ENCODE data around the gene AMN1.
"Not testable (repeated sequence)": the region's sequence is repeated elsewhere in the genome, so short reads cannot be mapped to it uniquely, and the experiment has no call there.

The AMN1 gene

GRCh38 chr12:31672521-31672920 is 56.3 kb downstream of the AMN1 start:
- FAIRE-seq, result no peak

- not testable (repeated sequence) for FAIRE-seq
Observed at GRCh38 chr12:31669582-31669981, 59.2 kb downstream of the AMN1 start.

GRCh38 chr12:31669020-31669419 is 59.8 kb downstream of the AMN1 start:
- no peak for FAIRE-seq

- FAIRE-seq, result no peak
Observed at GRCh38 chr12:31664038-31664437, 64.8 kb downstream of the AMN1 start.

GRCh38 chr12:31663576-31663975 is 65.2 kb downstream of the AMN1 start:
- no peak for FAIRE-seq

GRCh38 chr12:31662176-31662849 is 66.5 kb downstream of the AMN1 start:
- no peak for FAIRE-seq

GRCh38 chr12:31659087-31659942 is 69.5 kb downstream of the AMN1 start, which contains the start of gene ETFBKMT:
Gene ETFBKMT, plus strand, starts transcription at chr12:31659688. Its CDS starts 2,266 bp downstream, at chr12:31661954.
- peak; percentile 41 for FAIRE-seq

GRCh38 chr12:31658471-31659086 is 70.2 kb downstream of the AMN1 start:
- FAIRE-seq, result no peak

- no peak for FAIRE-seq
Observed at GRCh38 chr12:31655792-31656191, 73.0 kb downstream of the AMN1 start.

GRCh38 chr12:31655208-31655607 is 73.6 kb downstream of the AMN1 start:
- no peak for FAIRE-seq

GRCh38 chr12:31651893-31652521 is 76.8 kb downstream of the AMN1 start:
- FAIRE-seq, result no peak

GRCh38 chr12:31650918-31651317 is 77.9 kb downstream of the AMN1 start:
- FAIRE-seq, result no peak

- no peak for FAIRE-seq
Observed at GRCh38 chr12:31647086-31647491, 81.7 kb downstream of the AMN1 start.

- FAIRE-seq, result no peak
Observed at GRCh38 chr12:31645924-31646323, 82.9 kb downstream of the AMN1 start.

- FAIRE-seq, result no peak
Observed at GRCh38 chr12:31644536-31644935, 84.3 kb downstream of the AMN1 start.

GRCh38 chr12:31641509-31642090 is 87.2 kb downstream of the AMN1 start:
- FAIRE-seq, result no peak

- FAIRE-seq, result no peak
Observed at GRCh38 chr12:31634620-31635019, 94.2 kb downstream of the AMN1 start.

GRCh38 chr12:31633464-31633863 is 95.4 kb downstream of the AMN1 start:
- FAIRE-seq, result no peak

GRCh38 chr12:31631809-31632208 is 97.0 kb downstream of the AMN1 start:
- FAIRE-seq, result no peak

GRCh38 chr12:31631023-31631724 is 97.6 kb downstream of the AMN1 start:
- no peak for FAIRE-seq

GRCh38 chr12:31629756-31630732 is 98.8 kb downstream of the AMN1 start:
- no peak for FAIRE-seq

Measured in A204.1 (cell line).